Stimulated activated CD4-positive, alpha-beta T cell treated with anti-CD3 and anti-CD28 coated beads, Interleukin-4, amount 100 ng/mL, for 24 hours (primary cell): Measurements from ENCODE around the gene TICRR.

Source experiments
- DNase-seq: peaks from one replicate; pipeline ENCODE4 v3.0.0-alpha.2; 2020

Gene TICRR

GRCh38 chr15:89657686-89658200 is 82.5 kb downstream of the TICRR start:
- DNase-seq = no peak

GRCh38 chr15:89659295-89659694 is 84.0 kb downstream of the TICRR start:
- no peak for DNase-seq

- no peak for DNase-seq
Observed at GRCh38 chr15:89660556-89660955, 85.3 kb downstream of the TICRR start.

- DNase-seq = no peak
Observed at GRCh38 chr15:89662893-89663626, 87.8 kb downstream of the TICRR start.

- DNase-seq = no peak
Observed at GRCh38 chr15:89664441-89665350, 89.4 kb downstream of the TICRR start.

GRCh38 chr15:89665449-89666181 is 90.3 kb downstream of the TICRR start:
- DNase-seq = no peak

- DNase-seq = no peak
Observed at GRCh38 chr15:89666184-89666857, 91.1 kb downstream of the TICRR start.

- no peak for DNase-seq
Observed at GRCh38 chr15:89666858-89667705, 91.8 kb downstream of the TICRR start.

- no peak for DNase-seq
Observed at GRCh38 chr15:89667706-89667960, 92.4 kb downstream of the TICRR start.

GRCh38 chr15:89668171-89668570 is 92.9 kb downstream of the TICRR start:
- DNase-seq = no peak

- no peak for DNase-seq
Observed at GRCh38 chr15:89669309-89669865, 94.1 kb downstream of the TICRR start.

GRCh38 chr15:89669941-89670340 is 94.7 kb downstream of the TICRR start:
- DNase-seq = no peak

GRCh38 chr15:89670971-89671560 is 95.8 kb downstream of the TICRR start:
- DNase-seq = no peak

GRCh38 chr15:89671687-89672086 is 96.4 kb downstream of the TICRR start:
- no peak for DNase-seq

- DNase-seq = no peak
Observed at GRCh38 chr15:89672221-89673164, 97.2 kb downstream of the TICRR start.

- no peak for DNase-seq
Observed at GRCh38 chr15:89673165-89673512, 97.9 kb downstream of the TICRR start.

GRCh38 chr15:89674526-89674925 is 99.3 kb downstream of the TICRR start:
- DNase-seq = no peak

- no peak for DNase-seq
Observed at GRCh38 chr15:89675606-89676005, 100.3 kb downstream of the TICRR start.

- DNase-seq = no peak
Observed at GRCh38 chr15:89677381-89677780, 102.1 kb downstream of the TICRR start.
